GM21825 (cell line): Measurements from ENCODE around the gene NLRP2B.
"Not testable (repeated sequence)": the region's sequence is repeated elsewhere in the genome, so short reads cannot be mapped to it uniquely, and the experiment has no call there.

Source experiments
- ATAC-seq: cut with Tn5 transposase; IDR thresholded peaks from one replicate; pipeline ENCODE4 v1.9.1; 2021; ENCODE audit warnings: mild to moderate bottlenecking, moderate library complexity; ENCODE audit not compliant: unreplicated experiment

The NLRP2B gene

GRCh38 chrX:57680160-57680559 is at the start of gene NLRP2B:
Gene NLRP2B, minus strand, starts transcription at chrX:57680260.
- ATAC-seq = no peak

GRCh38 chrX:57725995-57726394 is 45.9 kb upstream of the NLRP2B start:
- ATAC-seq = not testable (repeated sequence)

- ATAC-seq = no peak
Measured at GRCh38 chrX:57681341-57681740, 1.3 kb upstream of the NLRP2B start.

GRCh38 chrX:57678686-57679428 is 1.2 kb downstream of the NLRP2B start:
- no peak for ATAC-seq

- no peak for ATAC-seq
Measured at GRCh38 chrX:57677132-57677858, 2.8 kb downstream of the NLRP2B start.

GRCh38 chrX:57675320-57675719 is 4.7 kb downstream of the NLRP2B start:
- ATAC-seq = no peak

GRCh38 chrX:57674861-57675260 is 5.2 kb downstream of the NLRP2B start:
- ATAC-seq = no peak

GRCh38 chrX:57669961-57670360 is 10.1 kb downstream of the NLRP2B start:
- ATAC-seq = no peak

- no peak for ATAC-seq
Measured at GRCh38 chrX:57667010-57667409, 13.1 kb downstream of the NLRP2B start.

GRCh38 chrX:57655065-57655464 is 25.0 kb downstream of the NLRP2B start:
- ATAC-seq = no peak

GRCh38 chrX:57652705-57653104 is 27.4 kb downstream of the NLRP2B start:
- no peak for ATAC-seq

- ATAC-seq = no peak
Measured at GRCh38 chrX:57651169-57651919, 28.7 kb downstream of the NLRP2B start.

GRCh38 chrX:57647020-57647419 is 33.0 kb downstream of the NLRP2B start:
- ATAC-seq = no peak

GRCh38 chrX:57643698-57644097 is 36.4 kb downstream of the NLRP2B start:
- no peak for ATAC-seq

GRCh38 chrX:57641338-57641737 is 38.7 kb downstream of the NLRP2B start:
- no peak for ATAC-seq

- no peak for ATAC-seq
Measured at GRCh38 chrX:57640674-57641016, 39.4 kb downstream of the NLRP2B start.

GRCh38 chrX:57629438-57629837 is 50.6 kb downstream of the NLRP2B start:
- not testable (repeated sequence) for ATAC-seq
